HG03064 (cell line): ENCODE results near the gene GTF2F2.
"Not testable (repeated sequence)": the region's sequence is repeated elsewhere in the genome, so short reads cannot be mapped to it uniquely, and the experiment has no call there.

Experiments used
- ATAC-seq: cut with Tn5 transposase; IDR thresholded peaks from one replicate; pipeline ENCODE4 v1.9.1; 2021; ENCODE audit warnings: low read depth; ENCODE audit not compliant: unreplicated experiment

GTF2F2 gene

GRCh38 chr13:45298206-45298505, 177.8 kb downstream of the GTF2F2 start:
- ATAC-seq, result no peak

GRCh38 chr13:45298550-45298949, 178.2 kb downstream of the GTF2F2 start:
- ATAC-seq, result not testable (repeated sequence)

- no peak for ATAC-seq
Observed at GRCh38 chr13:45299194-45299593, 178.9 kb downstream of the GTF2F2 start.

- no peak for ATAC-seq
Observed at GRCh38 chr13:45300190-45300985, 180.1 kb downstream of the GTF2F2 start.

GRCh38 chr13:45301263-45301662, 181.0 kb downstream of the GTF2F2 start:
- no peak for ATAC-seq

GRCh38 chr13:45302507-45302906, 182.2 kb downstream of the GTF2F2 start:
- no peak for ATAC-seq

- ATAC-seq, result no peak
Observed at GRCh38 chr13:45303026-45303425, 182.7 kb downstream of the GTF2F2 start.

GRCh38 chr13:45303866-45304265, 183.6 kb downstream of the GTF2F2 start:
- no peak for ATAC-seq

GRCh38 chr13:45305079-45305478, 184.8 kb downstream of the GTF2F2 start:
- no peak for ATAC-seq

GRCh38 chr13:45306966-45307365, 186.7 kb downstream of the GTF2F2 start:
- ATAC-seq, result no peak

- ATAC-seq, result no peak
Observed at GRCh38 chr13:45310341-45311131, 190.2 kb downstream of the GTF2F2 start.

- ATAC-seq, result no peak
Observed at GRCh38 chr13:45314822-45315221, 194.5 kb downstream of the GTF2F2 start.

GRCh38 chr13:45315520-45316167, 195.3 kb downstream of the GTF2F2 start:
- no peak for ATAC-seq

GRCh38 chr13:45316338-45316737, 196.0 kb downstream of the GTF2F2 start:
- ATAC-seq, result no peak

GRCh38 chr13:45316996-45317395, 196.7 kb downstream of the GTF2F2 start:
- no peak for ATAC-seq

GRCh38 chr13:45320876-45321629, 200.7 kb downstream of the GTF2F2 start:
- no peak for ATAC-seq

GRCh38 chr13:45325806-45326205, 205.5 kb downstream of the GTF2F2 start:
- ATAC-seq, result no peak

- ATAC-seq, result no peak
Observed at GRCh38 chr13:45327253-45327955, 207.1 kb downstream of the GTF2F2 start.

- ATAC-seq, result no peak
Observed at GRCh38 chr13:45328661-45329111, 208.4 kb downstream of the GTF2F2 start.

- ATAC-seq, result no peak
Observed at GRCh38 chr13:45331123-45331619, 210.9 kb downstream of the GTF2F2 start.
